ENCODE results near the gene RPP40. TPM values are rescaled to one million over a fixed set of nuclear protein-coding genes. Genes with fewer than 3 reads are reported as not detected.

RPP40 gene
- polyA plus RNA-seq, 1 of the 3 experiments (the other 2 are of a cell fraction) = 9.8 TPM

DNA sequence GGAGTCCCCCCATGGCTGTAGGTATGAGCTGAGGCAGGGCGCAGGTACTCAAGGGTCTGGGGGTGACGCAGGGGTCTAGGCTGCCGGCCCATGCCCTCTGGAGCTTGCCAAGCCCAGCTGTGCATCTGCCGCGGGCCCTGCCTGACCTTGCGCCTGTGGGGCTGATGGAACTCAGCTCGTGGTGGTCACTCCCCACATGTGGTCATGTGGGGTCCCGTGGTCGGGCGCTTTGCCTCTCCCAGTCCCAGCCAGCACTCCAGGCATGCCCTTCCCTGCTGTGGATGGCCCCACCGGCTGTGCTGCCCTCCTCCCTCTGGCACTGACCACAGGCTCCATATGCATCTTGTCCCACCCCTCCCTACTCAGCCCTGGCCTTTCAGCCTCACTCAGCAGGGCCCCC, 57.3 kb downstream of the RPP40 start:
- Histone ChIP-seq H3K9me3 (no peaks in the 10 kb centered on the region), H3K4me3 (ENCODE audit: low read depth in 2 of 2, low read length in 1 of 2) (no peak overlapping the region), H3K27me3 (ENCODE audit: insufficient read depth) (no peaks in the 10 kb centered on the region), H2AFZ (ENCODE audit: low read depth) (no peak overlapping the region), H4K20me1 (ENCODE audit: insufficient read depth) (peaks cover 13% of the 10 kb centered on the region; the same call in 1 of the 2 replicates), H3K36me3 (replicated peaks in 1 of 2; ENCODE audit: control insufficient read depth in 1 of 2, insufficient read depth in 2 of 2, low read length in 1 of 2) (peaks cover 0 to 12% of the 10 kb centered on the region in 2 experiments), H3K4me2 (no peak overlapping the region), H3K9ac (no peak overlapping the region), H3K4me1 (ENCODE audit: control insufficient read depth in 1 of 2, insufficient read depth in 2 of 2, low read depth in 1 of 2, low read length in 1 of 2) (peaks cover 15 to 19% of the 10 kb centered on the region in 2 experiments), H3K79me2 (ENCODE audit: insufficient read depth) (no peaks in the 10 kb centered on the region), H3F3A (replicated peaks; ENCODE audit: insufficient read depth) (peaks cover 21% of the 10 kb centered on the region), H3K27ac (ENCODE audit: low read depth in 2 of 2, low read length in 1 of 2) (no peak overlapping the region), H3K9me2 (no peaks in the 10 kb centered on the region)
- POLR2A ChIA-PET = no interaction called here
- 43% methylated on average over 1 of the region's 11 CpGs for WGBS (ENCODE audit: low lambda C conversion rate)
- DNase-seq = no peak
- no peak for TF ChIP-seq GABPA (IDR thresholded peaks at IDR 0.05; ENCODE audit: low read depth)
- TF ChIP-seq EZH2phosphoT487 (IDR thresholded peaks at IDR 0.05; ENCODE audit: borderline replicate concordance, low read depth) = no peak
- TF ChIP-seq POLR2AphosphoS5 (IDR thresholded peaks at IDR 0.05; ENCODE audit: low read depth, low read length) = no peak
- no peak for TF ChIP-seq MEF2A (IDR thresholded peaks at IDR 0.05; ENCODE audit: borderline replicate concordance, low read depth)
- TF ChIP-seq NFIC (IDR thresholded peaks at IDR 0.05; ENCODE audit: borderline replicate concordance) = no peak
- TF ChIP-seq FOSL2 (IDR thresholded peaks at IDR 0.05; ENCODE audit: borderline replicate concordance, low read depth) = no peak
- TF ChIP-seq, protein P1, sequence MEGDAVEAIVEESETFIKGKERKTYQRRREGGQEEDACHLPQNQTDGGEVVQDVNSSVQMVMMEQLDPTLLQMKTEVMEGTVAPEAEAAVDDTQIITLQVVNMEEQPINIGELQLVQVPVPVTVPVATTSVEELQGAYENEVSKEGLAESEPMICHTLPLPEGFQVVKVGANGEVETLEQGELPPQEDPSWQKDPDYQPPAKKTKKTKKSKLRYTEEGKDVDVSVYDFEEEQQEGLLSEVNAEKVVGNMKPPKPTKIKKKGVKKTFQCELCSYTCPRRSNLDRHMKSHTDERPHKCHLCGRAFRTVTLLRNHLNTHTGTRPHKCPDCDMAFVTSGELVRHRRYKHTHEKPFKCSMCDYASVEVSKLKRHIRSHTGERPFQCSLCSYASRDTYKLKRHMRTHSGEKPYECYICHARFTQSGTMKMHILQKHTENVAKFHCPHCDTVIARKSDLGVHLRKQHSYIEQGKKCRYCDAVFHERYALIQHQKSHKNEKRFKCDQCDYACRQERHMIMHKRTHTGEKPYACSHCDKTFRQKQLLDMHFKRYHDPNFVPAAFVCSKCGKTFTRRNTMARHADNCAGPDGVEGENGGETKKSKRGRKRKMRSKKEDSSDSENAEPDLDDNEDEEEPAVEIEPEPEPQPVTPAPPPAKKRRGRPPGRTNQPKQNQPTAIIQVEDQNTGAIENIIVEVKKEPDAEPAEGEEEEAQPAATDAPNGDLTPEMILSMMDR (IDR thresholded peaks at IDR 0.05) = no peak
- no peak for TF ChIP-seq SMC3 (IDR thresholded peaks at IDR 0.05; ENCODE audit: low read depth, low read length)
- TF ChIP-seq, protein P2, sequence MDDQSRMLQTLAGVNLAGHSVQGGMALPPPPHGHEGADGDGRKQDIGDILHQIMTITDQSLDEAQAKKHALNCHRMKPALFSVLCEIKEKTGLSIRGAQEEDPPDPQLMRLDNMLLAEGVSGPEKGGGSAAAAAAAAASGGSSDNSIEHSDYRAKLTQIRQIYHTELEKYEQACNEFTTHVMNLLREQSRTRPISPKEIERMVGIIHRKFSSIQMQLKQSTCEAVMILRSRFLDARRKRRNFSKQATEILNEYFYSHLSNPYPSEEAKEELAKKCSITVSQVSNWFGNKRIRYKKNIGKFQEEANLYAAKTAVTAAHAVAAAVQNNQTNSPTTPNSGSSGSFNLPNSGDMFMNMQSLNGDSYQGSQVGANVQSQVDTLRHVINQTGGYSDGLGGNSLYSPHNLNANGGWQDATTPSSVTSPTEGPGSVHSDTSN (IDR thresholded peaks at IDR 0.05) = no peak
- TF ChIP-seq TEAD4 (IDR thresholded peaks at IDR 0.05; ENCODE audit: borderline replicate concordance, insufficient read depth) = no peak
- no peak for TF ChIP-seq TCF12 (IDR thresholded peaks at IDR 0.05)
- CTCF ChIA-PET = interaction anchor here (0.8 kb wide), 1 partner anchor 11 kb away, joined by 3 read pairs; no protein-coding TSS in a partner anchor

Other genes starting within 250 kb of the RPP40 start
- gene CDYL, start 227.6 kb downstream of the RPP40 start, polyA plus RNA-seq (2012; rRNA removed) = 13.3 and 14.3 TPM in 2 replicates
- gene PPP1R3G, start 81.3 kb upstream of the RPP40 start, polyA plus RNA-seq (2012; rRNA removed) = 0.08 and 0.10 TPM in 2 replicates

All from SK-N-SH (cell line).